Lower leg skin (tissue), 3 donors: ENCODE results near the gene ZNF407.

Experiments used
- CTCF ChIP-seq, 3 donors: fragments of 450-650 bp; IDR thresholded peaks; one replicate each; pipeline ENCODE4 v1.5.1; 2016; ENCODE audit warnings: antibody characterized with exemption in 3 of 3, mild to moderate bottlenecking in 3 of 3, moderate library complexity in 2 of 3
- POLR2A ChIP-seq, 2 donors: fragments of 450-650 bp; IDR thresholded peaks; one replicate each; pipeline ENCODE4 v1.6.1; 2016 to 2017; ENCODE audit warnings: antibody characterized with exemption in 2 of 2, mild to moderate bottlenecking in 1 of 2, moderate library complexity in 1 of 2

GRCh38 chr18:74797577-74798151, 200.0 kb downstream of the ZNF407 start:
- TF ChIP-seq CTCF (IDR thresholded peaks at IDR 0.05) (no peak), POLR2A (IDR thresholded peaks at IDR 0.05) (no peak)
